ENCODE data around the gene OLA1.
A peak's percentile ranks its signal among the peaks of the same experiment; 100 is the strongest.
"Not testable (repeated sequence)": the region's sequence is repeated elsewhere in the genome, so short reads cannot be mapped to it uniquely, and the experiment has no call there.

The OLA1 gene

GRCh38 chr2:174248187-174248997, at the start of gene OLA1:
Gene OLA1 (minus strand): TSS chr2:174248532. CDS start chr2:174246815, 1,717 bp downstream.
- DNase-seq = peak; percentile 90

DNA sequence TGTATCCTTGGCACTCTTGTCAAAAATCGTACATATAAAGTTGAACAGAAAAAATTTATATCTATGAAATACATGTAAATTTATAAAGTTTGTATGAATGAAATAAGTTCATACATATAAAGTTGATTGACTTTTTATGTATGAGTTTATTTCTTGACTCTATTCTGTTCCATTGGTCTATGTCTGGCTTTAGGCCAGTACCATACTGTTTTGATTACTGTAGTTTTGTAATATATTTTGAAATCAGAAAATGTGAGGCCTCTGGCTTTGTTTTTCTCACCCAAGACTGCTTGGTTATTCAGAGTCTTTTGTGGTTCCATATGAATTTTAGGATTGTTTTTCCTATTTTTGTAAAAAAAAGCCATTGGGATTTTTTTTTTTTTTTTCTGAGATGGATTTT, 44.6 kb upstream of the OLA1 start:
- DNase-seq = no peak

- DNase-seq = peak; percentile 54
Measured at GRCh38 chr2:174286172-174286571, 37.8 kb upstream of the OLA1 start.

- no peak for DNase-seq
Measured at GRCh38 chr2:174282441-174282840, 34.1 kb upstream of the OLA1 start.

- no peak for DNase-seq
Measured at GRCh38 chr2:174281736-174282135, 33.4 kb upstream of the OLA1 start.

- DNase-seq = no peak
Measured at GRCh38 chr2:174280596-174280995, 32.3 kb upstream of the OLA1 start.

GRCh38 chr2:174270263-174270662, 21.9 kb upstream of the OLA1 start:
- not testable (repeated sequence) for DNase-seq

- DNase-seq = no peak
Measured at GRCh38 chr2:174266288-174266687, 18.0 kb upstream of the OLA1 start.

DNA sequence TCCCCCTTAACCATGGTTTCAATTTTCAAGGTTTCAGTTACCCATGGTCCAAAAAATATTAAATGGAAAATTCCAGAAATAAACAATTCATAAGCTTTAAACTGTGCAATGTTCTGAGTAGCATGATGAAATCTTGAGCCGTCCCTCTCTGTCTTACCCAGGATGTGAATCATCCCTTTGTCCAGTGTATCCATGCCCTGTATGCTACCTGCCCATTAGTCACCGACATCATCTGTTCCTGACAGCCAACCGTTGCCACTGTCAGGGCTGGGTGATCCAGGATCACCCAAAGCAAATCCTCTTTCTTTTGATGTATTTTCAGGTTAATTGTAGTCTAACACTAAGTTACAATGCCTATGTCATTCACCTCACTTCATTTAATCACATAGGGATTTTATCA, 15.7 kb upstream of the OLA1 start:
- DNase-seq = no peak

DNA sequence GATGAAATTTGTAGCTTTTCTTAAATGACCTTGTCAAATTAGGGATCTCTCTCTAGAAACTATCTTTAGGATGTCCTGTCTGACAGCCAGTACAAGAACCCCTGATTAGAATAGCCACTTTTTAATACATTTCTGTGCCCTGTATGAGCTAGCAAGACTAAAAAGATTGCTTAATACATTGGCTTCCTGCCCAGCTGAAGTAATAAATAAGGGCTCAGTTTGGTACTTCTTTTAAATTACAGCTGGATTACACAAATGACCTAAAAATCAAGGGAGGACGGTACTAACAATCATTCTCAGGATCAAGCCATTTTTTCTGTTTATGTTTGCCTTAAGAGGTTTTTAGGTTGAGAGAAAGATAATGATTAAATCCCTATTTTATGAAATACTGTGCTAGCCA, 11.6 kb upstream of the OLA1 start:
- DNase-seq = no peak

GRCh38 chr2:174254267-174254666, 5.9 kb upstream of the OLA1 start:
- DNase-seq = no peak

DNA sequence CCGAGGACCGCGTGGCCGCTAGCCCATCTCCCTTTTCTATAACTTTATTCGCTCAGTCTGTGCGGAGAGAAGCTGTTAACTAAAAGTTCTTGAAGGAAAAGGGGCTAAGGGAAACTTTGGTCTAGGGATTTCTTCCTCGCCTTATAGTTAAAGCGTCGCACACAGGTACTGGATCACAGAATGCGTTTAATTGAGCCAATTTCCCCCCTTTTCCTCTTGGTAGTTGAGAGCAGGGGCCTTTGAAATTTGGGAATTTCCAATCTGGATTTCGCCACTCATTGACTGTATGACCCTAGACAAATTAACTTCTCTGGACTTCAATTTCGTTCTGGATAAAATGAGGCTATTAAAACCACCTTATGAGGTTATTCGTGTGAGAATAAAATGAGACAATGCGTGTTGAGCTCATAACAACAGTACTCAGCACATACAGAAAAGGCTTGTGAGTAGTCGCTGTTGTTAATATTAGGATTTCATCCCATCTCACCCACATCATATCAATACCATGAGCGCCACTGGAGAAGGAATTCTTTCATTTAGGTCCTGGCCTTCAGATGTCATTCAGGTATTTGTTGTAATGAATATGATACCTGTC, 763 bp upstream of the OLA1 start:
- DNase-seq = no peak

DNA sequence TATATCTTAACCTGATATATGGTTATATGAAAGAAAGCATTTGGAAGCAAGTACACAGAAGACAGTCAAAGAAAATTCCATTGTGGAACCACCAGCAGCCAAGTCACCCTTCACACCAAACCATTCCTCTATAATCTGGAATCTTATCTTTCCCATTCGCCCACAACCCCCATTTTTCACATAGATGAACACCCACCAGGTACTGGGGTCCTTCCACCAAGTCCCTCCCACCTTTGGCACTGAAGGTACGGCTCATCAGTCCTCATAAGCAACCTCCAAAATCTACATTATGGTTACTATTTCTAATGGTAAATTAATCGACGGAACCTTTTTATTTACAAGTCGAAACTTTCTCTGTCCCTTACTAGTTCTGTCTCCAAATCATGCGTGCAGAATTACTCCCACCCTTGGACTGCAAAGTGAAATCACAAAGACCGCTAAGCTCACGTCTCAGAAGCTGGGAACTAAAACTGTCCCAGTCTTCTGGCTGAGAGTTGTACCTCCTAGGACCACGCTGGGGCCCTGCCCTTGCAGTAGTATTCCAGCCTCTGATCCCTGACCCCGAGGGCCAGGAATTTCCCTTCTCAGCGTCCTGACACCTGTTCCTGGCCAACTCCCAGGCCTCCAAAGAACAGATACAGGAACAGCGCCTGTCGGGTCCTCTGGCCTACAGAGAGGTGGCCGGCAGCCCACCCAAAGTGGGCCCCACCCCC, 702 bp downstream of the OLA1 start:
- DNase-seq = no peak

- DNase-seq = no peak
Measured at GRCh38 chr2:174246944-174247381, 1.4 kb downstream of the OLA1 start.

- DNase-seq = not testable (repeated sequence)
Measured at GRCh38 chr2:174245628-174246027, 2.7 kb downstream of the OLA1 start.

- no peak for DNase-seq
Measured at GRCh38 chr2:174245065-174245464, 3.3 kb downstream of the OLA1 start.

DNA sequence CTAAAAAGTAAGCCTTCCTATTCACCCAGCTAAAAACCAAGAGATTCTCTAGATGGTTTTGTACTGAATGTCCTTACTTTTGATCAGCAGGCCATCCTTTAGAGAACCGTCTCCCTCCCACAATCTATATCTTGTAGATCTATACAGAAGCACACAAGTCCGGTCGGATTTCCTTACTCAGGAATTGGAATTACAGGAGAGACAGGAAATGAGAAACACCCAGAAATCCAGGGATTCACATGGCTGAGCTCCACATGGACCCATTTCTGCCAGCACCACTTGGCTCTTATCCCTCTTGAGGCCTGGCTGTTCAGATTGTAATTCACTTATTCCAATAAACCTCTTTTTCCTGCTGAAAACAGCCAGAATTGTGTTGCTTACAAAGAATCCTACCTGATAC, 4.5 kb downstream of the OLA1 start:
- no peak for DNase-seq

DNA sequence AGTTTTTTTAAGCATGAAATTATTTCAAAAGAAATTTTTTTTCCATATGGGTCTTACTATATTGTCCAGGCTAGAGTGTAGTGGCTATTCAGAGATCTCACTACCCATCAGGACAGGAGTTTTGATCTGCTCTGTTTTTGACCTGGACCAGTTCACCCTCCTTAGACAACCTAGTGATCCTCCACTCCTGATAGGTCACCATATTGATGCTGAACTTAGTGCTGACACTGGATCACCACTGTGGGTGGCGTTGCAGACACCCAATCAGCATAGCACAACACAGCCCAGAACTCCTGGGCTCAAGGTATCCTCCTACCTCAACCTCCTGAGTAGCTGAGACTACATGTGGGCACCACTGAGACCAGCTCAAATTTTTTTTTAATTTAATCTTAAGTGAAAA, 8.2 kb downstream of the OLA1 start:
- no peak for DNase-seq

DNA sequence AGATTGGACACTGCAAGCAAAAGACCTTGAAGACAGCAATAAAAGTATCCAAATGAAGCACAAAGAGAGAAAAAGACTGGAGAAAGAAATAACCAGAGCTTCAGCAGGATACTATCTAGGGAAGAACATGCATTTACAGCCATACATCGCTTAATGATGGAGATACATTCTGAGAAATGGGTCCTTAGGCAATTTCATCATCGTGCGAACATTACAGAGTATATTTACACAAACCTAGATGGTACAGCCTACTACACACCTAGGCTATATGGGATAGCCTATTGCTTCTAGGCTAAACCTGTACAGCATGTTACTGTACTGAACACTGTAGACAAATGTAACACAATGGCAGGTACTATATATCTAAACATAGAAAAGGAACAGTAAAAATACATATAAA, 11.9 kb downstream of the OLA1 start:
- DNase-seq = no peak

DNA sequence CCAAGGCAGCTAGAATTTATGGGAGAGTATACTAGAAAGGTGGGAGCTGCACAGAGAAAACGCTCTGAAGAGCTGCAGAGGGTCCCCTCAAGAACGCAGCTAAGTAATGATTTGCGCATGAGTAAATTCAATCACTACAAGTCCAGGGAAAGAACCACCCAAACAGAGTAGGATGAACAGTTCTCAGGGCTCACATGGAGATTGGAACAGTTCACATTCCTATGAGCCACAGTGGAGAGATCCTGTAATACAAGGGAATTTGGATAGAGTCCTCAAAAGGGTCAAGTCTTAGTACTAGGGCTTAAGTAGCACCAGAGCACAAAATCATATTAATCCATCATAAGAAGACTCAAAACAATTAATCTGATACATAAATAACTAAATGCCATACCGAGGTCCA, 12.7 kb downstream of the OLA1 start:
- no peak for DNase-seq

GRCh38 chr2:174233771-174234275, 14.5 kb downstream of the OLA1 start:
- no peak for DNase-seq

DNA sequence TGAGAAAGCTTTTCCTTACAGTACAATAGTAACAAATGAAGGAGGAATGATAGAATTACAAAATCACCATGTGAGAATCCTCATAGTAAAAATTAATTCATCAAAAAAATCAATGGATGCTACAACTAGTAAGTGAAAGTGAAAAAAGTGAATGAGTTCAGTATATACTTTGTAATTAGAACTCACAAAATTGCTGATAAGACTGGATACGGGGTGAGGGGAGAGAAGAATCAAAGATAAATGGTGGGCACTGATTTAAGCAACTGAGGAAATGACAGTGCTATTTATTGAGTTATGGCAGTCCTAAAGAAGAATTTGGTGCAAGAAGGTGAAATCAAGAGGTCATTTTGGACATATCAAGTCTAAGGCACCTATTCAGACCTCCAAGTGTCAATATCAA, 20.6 kb downstream of the OLA1 start:
- no peak for DNase-seq

DNA sequence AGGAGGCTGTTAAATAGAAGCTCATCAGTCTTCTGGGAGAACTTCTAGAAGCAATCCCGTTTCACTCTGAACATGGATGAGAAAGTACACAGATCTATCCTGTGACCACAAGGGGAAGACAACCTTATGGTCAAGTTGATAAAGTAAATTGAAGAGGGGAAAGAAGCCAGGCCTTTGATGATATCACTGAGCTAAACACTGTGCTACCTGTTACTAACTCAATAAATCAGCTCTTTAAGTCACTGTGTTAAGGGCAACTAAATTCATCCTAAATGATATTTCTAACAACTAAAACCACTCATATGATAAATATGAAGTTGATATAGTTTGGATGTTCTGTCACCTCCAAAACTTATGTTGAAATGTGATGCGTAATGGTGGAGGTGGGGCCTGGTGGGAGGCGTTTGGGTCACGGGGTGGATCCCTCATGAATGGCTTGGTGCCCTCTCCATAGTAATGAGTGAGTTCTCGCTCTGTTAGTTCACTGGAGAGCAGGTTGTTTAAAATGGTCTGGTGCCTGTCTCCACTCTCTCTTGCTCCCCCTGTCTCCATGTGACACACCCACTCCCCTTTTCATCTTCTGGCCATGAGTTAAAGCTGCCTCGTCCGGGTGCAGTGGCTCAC, 23.6 kb downstream of the OLA1 start:
- DNase-seq = no peak

Data from DMS 273 treated with DMSO at 0.1 percent for 48 hours (cell line).